ENCODE results near the gene COX10.
A peak's percentile ranks its signal among the peaks of the same experiment; 100 is the strongest.

COX10 gene

DNA sequence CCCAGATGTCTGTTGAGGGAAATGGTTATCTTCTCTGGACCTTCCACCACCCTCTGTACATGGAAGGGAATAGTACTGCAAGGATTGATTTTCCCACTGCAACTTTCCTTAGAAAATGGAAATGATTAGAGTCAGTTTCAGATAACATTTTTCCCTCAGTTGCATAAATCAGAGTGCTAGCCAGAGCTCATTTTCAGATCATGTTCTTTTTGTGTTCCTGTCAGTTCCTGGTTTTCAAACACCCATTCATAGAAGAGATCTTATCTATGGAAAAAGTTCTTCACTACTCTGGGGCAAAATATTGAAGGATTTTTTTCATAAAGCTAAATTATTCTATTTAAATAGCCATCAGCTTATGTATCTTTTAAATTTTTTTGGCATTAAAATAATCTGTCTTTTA lies 11.7 kb upstream of the COX10 start:
- no peak overlapping the region for H3K4me3 ChIP-seq (ENCODE audit: low read depth, low read length)
- TF ChIP-seq, protein P1, sequence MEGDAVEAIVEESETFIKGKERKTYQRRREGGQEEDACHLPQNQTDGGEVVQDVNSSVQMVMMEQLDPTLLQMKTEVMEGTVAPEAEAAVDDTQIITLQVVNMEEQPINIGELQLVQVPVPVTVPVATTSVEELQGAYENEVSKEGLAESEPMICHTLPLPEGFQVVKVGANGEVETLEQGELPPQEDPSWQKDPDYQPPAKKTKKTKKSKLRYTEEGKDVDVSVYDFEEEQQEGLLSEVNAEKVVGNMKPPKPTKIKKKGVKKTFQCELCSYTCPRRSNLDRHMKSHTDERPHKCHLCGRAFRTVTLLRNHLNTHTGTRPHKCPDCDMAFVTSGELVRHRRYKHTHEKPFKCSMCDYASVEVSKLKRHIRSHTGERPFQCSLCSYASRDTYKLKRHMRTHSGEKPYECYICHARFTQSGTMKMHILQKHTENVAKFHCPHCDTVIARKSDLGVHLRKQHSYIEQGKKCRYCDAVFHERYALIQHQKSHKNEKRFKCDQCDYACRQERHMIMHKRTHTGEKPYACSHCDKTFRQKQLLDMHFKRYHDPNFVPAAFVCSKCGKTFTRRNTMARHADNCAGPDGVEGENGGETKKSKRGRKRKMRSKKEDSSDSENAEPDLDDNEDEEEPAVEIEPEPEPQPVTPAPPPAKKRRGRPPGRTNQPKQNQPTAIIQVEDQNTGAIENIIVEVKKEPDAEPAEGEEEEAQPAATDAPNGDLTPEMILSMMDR (IDR thresholded peaks at IDR 0.05; ENCODE audit: low read depth, low read length): no peak

DNA sequence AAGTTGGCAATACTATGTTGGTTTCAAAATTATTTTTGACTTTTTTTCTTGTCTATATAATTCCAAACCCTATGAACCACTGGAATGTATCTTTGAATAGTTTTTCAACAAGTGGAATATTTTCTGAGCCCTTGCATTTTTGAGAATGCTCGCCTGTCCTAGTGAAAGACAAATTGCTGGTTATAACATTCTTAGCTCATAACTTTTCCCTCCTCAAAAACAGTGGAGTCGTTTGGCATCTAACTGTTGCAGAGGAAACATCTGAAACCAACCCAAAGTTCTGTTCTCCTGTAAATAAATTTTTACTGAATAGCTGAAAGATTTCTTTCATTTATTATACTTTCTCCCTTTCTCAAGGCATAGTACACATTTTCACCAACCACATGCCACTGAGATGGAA lies 11.3 kb upstream of the COX10 start:
- no peak overlapping the region for H3K4me3 ChIP-seq (ENCODE audit: low read depth, low read length)
- TF ChIP-seq, protein P1 (IDR thresholded peaks at IDR 0.05; ENCODE audit: low read depth, low read length): no peak

DNA sequence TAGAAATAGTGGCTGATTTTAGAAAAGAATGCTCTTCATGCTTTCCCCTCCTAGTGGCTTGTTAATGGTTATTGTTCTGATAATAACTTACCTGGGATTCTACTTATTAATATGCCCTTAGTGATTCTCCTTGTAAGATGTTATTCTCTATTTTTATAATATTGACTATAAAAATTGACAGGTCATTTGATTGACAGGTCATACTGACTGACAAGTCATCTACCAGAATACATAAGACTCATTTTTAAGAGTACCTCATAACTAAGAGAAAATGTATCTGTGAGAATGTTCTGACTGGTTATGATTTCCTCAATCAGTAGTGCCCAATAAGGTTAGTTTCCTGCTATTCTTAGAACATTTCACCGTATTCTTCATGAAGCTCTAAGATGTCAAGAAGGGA lies 8.6 kb upstream of the COX10 start:
- TF ChIP-seq, protein P1 (IDR thresholded peaks at IDR 0.05; ENCODE audit: low read depth, low read length): no peak
- no peak overlapping the region for H3K4me3 ChIP-seq (ENCODE audit: low read depth, low read length)

DNA sequence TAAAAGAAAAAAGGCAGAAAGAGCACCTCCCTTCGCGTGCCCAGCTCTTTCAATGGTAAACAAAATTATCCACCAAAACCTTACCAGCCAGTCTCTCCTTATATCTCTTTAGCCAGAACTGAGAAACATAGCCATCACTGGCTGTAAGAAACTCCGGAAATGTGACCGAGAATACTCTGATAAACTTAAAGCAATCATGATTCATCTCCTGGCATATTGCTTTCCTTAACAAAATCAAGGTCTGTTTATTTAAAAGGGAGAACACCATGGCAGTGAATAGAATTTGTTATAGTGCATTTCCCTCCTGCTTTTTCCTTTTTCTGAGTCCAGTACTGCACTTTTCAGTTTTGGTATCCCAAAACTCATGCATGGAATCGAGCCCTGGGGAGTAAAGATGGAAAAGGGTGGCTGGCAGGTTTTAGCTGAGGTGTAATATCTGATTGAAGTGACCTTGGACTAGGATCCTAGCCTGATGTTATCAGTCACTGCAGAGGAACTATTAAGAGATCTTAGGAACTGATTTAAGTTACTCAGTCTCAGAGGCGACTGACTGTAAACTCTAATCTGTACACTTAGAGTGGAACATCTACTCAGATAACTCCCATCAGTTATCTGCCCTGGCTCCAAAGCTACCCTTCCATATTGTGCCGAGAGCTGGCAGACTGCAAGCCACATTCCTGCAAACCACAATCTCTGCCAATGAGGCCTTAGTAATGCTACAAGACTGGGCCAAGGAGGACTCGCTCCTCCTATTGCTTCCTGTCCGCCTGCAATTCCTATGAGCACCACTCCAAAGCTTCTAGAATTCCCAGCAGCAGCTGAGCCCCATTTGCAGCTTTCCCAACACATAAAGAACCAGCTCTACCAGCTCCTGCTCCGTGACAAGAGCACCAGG lies 7.4 kb upstream of the COX10 start:
- peak overlapping the region; percentile 35 for H3K4me3 ChIP-seq (ENCODE audit: low read depth, low read length)
- TF ChIP-seq, protein P1 (IDR thresholded peaks at IDR 0.05; ENCODE audit: low read depth, low read length): no peak

DNA sequence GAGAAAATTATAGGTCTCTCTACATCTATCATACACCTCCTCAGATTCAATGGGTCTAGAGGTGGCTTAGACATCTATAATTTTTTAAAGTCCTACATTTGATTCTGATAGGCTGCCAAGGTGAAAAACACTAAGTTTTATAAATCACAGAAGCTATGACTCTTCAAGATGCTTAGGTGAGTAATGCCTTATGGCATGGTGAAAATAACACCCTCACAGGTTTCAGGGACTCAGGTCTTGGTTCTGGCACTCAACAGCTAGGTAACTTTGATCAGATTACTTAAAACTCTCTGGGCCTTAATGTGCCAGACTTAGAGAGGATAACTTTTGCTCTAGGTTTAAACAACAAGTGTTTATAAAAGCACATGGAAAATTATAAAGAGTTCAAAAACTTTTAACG lies 2.0 kb upstream of the COX10 start:
- TF ChIP-seq, protein P1 (IDR thresholded peaks at IDR 0.05; ENCODE audit: low read depth, low read length): no peak
- no peak overlapping the region for H3K4me3 ChIP-seq (ENCODE audit: low read depth, low read length)

DNA sequence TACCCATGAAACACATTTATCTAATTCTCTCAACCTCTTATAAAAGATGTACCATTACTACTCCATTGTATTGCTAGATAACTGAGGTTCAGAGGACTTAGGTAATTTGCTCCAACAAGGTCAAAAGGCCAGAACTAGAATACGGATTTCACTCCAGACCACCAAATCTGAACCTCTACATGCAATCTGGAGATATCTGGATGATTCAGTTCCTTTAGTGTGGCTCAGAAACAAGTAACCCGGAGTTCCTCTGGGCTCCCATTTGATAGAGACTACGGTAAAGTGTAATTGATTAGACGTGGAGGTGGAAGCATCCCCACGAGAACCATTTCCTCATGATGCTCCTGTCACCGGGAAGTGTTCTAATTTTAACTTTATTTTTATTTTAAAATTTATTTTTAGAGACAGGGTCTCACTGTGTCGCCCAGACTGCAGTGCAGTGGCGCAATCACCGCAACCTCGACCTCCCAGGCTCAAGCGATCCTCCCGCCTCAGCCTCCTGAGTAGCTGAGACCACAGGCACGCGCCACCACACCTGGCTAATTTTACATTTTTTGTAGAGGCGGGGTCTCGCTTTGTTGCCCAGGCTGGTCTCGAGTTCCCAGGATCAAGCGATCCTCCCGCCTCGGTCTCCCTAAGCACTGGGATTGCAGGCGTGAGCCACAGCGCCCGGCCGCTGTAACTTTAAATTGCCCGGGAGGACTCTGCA lies 608 bp upstream of the COX10 start:
- peak overlapping the region; percentile 98 for H3K4me3 ChIP-seq (ENCODE audit: low read depth, low read length)
- TF ChIP-seq, protein P1 (IDR thresholded peaks at IDR 0.05; ENCODE audit: low read depth, low read length): no peak
